SH-SY5Y (cell line): ENCODE results near the gene PDZD2.

Source experiments
- GATA2 ChIP-seq: IDR thresholded peaks from 2 replicates; pipeline ENCODE4 v1.6.1; 2011; ENCODE audit warnings: mild to moderate bottlenecking, low read depth, low read length
- GATA3 ChIP-seq: IDR thresholded peaks from 2 replicates; pipeline ENCODE4 v1.6.1; 2011; ENCODE audit warnings: low read depth, mild to moderate bottlenecking, low read length, moderate library complexity

PDZD2 gene

DNA sequence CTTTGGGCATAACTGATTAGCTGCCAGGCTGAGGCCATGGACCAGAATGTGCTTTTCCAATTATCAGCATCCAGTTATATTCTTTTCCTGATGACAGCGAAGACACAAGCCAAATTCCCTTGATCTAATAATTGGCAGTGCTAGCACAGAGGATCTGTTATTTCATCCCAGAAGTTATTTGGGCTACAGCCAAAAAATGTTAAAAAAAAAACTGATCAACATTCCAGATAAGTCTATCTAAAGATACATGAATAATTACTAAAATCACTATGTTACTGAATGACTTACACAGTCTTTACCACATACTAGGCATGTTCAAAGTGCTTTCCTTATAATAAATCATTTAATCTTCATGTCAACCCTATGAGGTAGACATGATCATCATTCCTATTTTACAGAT lies 13.5 kb upstream of the PDZD2 start:
- TF ChIP-seq GATA2 (no peak), GATA3 (peak; percentile 55; the same call in 1 of the 2 replicates)

DNA sequence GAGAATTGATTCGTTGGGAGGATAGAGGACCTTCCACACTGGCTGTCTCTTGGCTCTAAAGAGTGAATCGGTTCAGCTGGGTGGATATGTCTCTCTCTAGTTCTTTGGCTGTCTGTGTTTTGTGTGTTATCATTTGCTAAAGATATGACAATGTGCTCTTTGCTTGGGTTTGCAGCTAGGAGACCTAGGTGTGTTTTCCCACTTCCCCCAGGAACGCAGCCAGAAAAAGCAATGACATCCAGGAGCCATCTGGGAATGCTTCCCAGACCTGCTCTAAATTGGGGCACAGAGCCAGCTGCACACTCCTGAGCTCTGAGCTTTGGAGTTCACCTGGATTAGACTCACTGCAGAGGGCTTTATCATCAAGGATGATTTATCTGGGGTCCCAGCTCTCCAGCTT lies 12.8 kb upstream of the PDZD2 start:
- TF ChIP-seq GATA2 (no peak), GATA3 (no peak)

GRCh38 chr5:31626604-31627234 lies 12.2 kb upstream of the PDZD2 start:
- TF ChIP-seq GATA3, result no peak

DNA sequence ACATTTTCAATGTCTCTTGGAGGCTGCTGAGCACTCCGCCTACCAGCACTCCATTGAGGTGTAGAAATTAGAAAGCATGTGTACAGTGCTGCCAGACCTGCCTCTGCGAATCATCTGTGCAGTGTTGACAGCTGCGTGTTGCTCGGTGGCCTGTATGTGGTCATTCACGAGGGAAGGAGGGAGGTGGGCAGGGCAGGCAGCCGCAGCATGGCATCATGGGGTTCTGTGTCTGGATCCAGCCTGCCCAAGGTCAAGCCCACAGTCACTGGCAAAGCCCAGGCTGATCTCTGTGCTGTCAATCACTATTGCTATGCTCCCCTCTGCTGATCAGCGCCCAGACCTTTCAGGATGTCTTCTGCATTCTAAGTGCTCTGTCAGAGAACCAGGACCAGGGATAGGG lies 8.0 kb upstream of the PDZD2 start:
- no peak for TF ChIP-seq GATA3
- no peak for TF ChIP-seq GATA2

- TF ChIP-seq GATA3 (no peak), GATA2 (no peak)
These were observed 6.5 kb upstream of the PDZD2 start for GRCh38 chr5:31632460-31632859.

DNA sequence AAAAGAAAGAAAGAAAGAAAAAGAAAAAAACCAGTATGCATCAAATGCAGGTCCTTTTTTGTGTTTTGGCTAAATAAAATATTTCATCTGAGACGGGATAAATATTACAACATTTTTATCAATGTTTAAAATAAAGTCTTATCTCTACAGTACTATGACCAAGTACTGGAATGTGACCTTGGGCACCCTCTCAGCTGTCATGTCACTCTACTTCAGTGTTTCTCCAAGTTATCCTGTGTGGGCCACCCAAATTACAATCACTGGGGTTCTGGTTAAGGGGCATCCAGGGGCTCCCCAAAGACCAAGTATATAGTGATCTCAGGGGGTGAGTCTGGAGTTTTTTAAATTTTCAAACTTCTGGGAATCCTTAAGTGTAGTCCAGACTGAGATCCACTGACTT lies 3.5 kb upstream of the PDZD2 start:
- no peak for TF ChIP-seq GATA3
- no peak for TF ChIP-seq GATA2

GRCh38 chr5:31637851-31638250 lies 1.1 kb upstream of the PDZD2 start:
- no peak for TF ChIP-seq GATA2
- no peak for TF ChIP-seq GATA3

DNA sequence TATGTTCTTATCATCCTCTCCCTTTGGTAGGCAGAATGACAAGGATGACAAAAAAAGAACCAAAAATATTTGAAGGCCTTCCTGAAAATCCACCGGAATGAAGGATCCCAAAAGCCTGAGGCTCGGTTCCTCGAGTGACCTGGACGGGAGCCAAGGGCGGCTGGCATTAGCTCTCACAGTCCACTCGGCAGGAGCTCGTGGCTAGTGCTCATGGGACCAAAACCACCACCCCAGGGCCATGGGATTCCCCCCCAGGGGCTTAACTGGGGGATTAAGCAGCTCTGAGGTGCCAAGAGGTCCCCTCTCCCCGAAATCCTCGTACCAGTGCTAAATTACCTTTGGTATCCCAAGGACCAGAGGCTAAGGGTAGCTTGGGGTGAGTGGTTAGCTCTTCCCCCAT lies 586 bp upstream of the PDZD2 start:
- TF ChIP-seq GATA3 (no peak), GATA2 (no peak)

GRCh38 chr5:31639481-31640411 lies 815 bp downstream of the PDZD2 start:
- no peak for TF ChIP-seq GATA2
- no peak for TF ChIP-seq GATA3

- TF ChIP-seq GATA3, result no peak
- TF ChIP-seq GATA2, result no peak
These were observed 1.6 kb downstream of the PDZD2 start for GRCh38 chr5:31640573-31640972.

DNA sequence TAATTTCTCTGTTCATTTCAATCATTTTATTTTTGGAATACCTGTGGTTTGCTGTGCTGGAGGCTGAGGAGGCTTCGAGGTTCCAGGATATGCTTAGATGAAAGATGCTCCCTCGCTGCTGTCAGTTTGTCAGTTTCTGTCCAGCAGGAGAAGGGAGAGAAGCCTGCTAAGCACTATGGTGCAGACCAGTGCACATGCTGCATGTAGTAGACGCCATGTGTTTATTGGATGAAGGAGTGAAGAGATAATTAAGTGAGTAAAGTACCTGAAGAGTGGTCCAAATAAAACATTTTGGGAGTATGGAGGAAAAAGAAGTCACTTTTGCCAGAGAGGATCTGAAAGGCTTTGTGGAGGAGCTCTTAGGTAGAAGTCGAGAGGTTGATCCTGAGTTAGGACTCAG lies 2.1 kb downstream of the PDZD2 start:
- TF ChIP-seq GATA3 (no peak), GATA2 (no peak)

GRCh38 chr5:31641575-31641974 lies 2.6 kb downstream of the PDZD2 start:
- no peak for TF ChIP-seq GATA2

GRCh38 chr5:31645420-31646081 lies 6.6 kb downstream of the PDZD2 start:
- TF ChIP-seq GATA3 (no peak), GATA2 (no peak)

GRCh38 chr5:31648326-31648725 lies 9.4 kb downstream of the PDZD2 start:
- TF ChIP-seq GATA2 (no peak), GATA3 (no peak)

GRCh38 chr5:31651241-31651640 lies 12.3 kb downstream of the PDZD2 start:
- TF ChIP-seq GATA2 (no peak), GATA3 (no peak)

DNA sequence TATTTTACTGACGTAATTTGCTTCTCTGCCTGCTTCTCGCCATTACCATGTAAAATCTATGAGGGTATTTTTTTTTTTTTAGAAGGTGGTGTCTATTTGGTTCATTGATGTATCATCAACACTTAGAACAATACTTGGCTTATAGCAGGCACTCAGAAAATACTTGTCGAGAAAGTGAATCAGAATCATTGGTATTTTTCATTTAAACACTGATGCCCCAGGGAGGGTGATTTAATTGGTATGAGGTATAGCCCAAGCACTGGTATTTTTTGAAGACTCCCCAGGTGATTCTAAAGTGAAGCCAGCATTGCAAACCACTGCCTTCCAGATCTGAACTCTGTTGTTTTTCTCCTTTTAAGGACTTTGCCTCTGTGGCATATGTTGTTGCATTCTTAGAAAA lies 16.6 kb downstream of the PDZD2 start:
- TF ChIP-seq GATA2, result no peak
- TF ChIP-seq GATA3, result no peak
